HG03097 (cell line): ENCODE measurements around the gene BTBD9.

Experiments
- ATAC-seq: cut with Tn5 transposase; IDR thresholded peaks from one replicate; pipeline ENCODE4 v1.9.1; 2021; ENCODE audit not compliant: unreplicated experiment, low FRiP score

The BTBD9 gene

DNA sequence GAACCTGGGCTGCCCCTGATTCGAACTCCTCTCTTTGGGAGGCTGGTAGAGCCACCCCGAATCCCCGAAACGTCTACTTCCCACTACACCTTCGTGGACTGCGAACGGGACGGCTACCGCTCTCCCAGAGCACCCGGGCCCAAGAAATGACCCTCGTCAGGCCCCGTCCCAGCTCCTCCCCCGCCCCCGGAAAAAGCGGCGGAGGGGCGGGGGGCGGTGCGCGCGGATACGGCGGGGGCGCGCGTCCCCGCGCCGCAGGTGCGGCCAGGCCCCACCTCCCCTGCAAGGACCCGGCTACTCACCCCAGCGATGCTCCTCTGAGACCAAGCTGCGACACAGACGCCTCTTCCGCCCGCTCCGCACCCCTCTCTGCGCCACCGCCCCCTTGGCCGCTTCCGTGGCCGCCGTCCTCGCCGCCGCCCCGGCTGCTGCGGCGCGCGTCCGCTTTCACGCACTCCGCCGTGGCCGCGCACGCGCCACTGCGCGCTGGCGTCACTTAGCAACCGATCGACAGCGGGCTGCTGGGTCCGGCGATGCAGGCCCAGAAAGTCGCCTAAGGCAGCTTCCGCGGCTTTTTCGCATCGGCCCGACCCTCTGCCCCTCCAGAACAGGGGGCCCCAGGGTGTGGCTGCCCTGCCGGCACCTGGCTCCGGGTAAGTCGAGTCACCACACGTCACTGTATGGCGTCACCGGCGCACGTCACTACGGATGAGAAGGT is at the start of gene BTBD9:
Gene BTBD9, minus strand, starts transcription at position 432 of the 718 bp plus-strand sequence.
- peak; percentile 61 for ATAC-seq

DNA sequence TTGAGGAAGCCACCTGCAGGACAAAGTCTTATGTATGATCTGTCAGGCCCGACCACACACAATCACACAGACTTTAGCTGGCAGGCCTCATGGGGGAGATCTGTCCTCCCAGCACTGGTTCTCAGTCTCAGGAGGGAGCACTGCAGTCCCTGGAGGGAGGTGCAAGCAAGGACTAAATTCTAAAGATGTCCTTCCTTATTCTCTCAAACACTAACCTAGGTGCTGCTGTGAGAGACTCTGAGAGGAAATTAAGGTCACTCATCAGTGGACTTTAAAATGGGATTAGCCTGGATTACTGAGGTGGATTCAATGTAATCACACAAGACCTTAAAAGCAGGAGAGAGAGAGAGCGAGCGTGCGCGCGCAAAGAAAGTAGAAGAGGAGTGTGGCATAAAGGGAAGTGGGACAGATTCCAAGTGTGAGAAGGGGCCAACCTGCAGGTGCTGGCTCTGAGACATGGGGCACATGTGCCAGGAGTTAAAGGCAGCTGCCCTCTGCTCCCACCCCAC is 48.9 kb upstream of the BTBD9 start:
- ATAC-seq, result no peak

DNA sequence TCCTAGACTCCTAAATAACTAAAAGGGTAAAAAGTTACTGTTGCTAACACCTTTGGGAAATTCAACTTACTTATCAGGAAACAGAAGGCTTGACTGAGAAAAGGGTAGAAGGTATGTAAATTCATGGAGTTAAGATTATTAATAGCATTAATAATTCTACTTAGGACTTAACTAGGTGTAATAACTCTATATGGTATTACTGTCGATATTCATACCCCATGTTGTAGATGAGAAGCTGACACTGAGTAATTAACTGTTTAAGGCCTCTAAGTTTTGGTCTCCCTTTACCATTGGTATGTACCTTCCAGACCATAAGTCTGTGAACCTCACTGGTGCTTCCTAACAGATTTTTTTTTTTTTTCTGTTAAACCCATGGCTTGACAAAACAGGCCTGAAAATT is 47.8 kb upstream of the BTBD9 start:
- no peak for ATAC-seq

DNA sequence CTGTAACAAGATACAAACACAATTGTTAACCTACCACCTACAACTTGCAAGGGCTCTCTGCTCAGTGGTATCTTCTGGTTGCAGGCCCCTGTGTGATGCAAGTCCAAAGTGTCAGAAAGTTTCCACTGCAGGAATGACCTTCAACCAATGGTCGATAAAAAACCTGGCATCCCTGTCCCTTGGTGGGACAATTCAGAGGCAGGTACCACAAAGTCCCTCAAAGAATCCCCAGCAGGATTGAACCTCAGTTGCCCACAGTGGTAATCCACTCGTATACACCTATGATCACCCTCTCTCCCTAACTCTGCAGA is 47.3 kb upstream of the BTBD9 start:
- ATAC-seq, result no peak

DNA sequence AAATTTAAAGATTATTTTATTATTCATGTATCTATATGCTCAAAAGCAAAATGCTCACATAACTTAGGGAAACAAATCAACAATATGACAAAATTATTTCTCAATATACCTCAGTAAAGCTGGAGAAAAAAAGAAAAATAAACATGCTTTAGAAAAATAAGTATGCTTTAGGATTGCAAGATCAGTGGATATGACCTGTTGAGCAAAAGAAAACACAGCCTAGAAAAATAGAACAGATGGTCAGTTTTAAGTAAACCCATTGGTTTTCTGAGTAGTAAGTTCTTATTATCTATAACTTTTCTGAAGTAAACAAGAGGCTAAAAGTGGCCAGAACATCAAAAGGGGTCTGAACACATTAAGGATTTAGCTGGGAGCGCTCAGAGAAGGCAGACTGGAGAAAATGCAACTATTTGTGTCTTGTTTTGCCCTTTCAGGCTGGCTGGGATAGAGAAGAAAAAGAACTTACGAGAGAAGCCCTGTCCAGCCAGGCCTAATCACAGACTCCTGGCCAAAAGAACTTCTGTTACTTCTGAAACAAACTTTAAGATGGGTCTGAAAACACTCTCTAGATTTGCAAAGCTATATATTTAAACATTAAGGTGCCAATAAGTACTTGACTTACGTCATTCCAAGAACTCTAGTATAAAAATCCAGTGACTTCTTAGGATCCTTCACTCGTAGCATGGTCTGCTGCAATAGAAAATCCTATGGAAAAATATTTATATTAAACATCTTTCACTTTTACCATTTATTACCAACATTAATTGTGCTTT is 46.7 kb upstream of the BTBD9 start:
- ATAC-seq, result no peak

DNA sequence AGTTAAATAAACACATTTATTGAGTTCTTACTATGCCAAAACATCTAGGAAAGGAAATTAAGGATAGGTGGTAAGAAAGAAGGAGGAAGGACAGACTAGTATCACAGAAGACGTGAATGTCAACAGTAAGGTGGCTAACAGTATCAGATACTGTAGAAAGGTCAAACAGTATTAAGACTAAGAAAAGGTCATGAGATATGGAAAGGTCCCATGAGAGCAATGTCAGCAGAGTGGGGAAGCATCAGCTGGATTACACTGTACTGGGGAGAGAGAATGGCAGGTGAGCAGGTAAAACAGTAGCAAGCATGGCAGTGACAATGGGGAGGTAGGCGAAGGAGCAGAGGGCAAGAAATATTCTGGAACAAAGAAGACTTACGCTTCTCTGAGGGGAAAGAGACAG is 45.2 kb upstream of the BTBD9 start:
- ATAC-seq, result no peak

DNA sequence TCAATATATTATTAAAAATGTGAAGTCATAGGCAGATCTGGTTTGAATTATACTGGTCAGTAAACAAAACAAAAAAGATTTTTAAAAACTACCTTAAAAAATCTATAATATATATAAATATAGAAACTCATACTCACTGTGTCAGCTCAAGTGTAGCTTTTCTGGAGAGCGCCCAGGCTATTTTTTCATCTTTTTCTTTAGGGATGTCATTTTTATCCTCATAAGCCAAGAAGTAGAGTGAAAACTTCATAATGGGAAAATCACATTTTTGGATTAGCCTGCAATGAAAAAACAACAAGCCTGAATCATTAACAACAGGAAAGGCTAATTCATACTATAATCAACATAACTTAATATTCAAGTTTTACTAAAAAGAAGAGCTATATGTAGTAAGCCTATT is 44.5 kb upstream of the BTBD9 start:
- no peak for ATAC-seq

DNA sequence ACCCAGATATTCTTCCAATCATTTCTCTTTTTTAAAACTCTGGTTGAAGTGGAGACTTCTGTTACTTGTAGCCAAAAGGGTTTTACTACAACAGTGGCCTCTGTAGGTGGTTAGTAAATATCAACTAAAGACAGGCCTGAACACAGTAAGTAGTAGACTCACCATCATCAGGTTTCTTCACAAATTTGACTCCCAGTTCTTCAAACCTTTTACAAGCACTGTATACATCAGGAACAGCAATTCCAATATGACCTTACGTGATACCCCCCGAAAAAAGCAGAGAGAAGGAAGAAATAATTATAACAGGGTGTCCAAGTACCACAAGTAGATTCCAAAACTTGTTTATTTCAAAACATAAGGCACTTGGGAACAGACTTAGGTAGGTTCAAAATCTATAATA is 42.1 kb upstream of the BTBD9 start:
- no peak for ATAC-seq

DNA sequence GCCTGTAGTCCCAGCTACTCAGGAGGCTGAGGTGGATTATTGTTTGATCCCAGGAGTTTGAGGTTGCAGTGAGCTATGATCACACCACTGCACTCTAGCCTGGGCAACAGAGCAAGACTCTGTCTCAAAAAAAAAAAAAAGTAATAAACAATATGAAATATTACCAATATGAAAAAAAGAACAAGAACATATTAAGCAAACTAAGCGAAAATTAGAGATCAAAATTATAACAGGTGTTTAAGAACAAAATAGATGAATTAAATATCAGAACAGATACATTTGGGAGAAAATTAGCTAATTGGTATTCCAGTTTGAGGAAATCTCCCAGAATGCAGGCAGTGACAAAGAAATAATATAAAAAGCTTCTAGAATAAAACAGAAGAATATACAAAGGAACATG is 39.9 kb upstream of the BTBD9 start:
- ATAC-seq, result no peak

DNA sequence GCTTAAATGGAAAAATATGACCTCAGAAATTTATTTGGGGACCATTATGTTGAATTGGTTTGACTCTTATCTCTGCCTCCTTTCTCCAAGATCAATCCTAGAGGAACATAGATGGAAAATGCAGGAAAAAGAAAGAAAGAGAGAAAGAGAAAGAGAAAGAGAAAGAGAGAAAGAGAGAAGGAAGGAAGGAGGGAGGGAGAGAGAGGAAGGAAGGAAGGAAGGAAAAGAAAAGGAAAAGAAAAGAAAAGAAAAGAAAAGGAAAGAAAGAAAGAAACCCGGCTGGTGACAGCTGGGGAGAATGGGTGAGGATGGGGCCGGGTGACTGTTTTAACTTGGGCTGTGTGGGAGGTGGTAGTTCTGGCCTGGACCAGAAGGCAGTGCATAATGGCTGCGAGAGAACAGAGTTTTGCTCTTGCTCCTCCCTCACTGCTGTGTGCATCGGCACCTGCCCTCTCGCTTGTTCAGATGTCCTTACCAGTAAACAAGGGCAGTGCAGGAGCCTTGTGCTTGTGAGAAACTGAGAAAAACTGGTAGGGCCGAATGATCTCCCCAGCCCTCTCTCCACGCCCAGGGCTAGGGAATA is 38.5 kb upstream of the BTBD9 start:
- no peak for ATAC-seq

DNA sequence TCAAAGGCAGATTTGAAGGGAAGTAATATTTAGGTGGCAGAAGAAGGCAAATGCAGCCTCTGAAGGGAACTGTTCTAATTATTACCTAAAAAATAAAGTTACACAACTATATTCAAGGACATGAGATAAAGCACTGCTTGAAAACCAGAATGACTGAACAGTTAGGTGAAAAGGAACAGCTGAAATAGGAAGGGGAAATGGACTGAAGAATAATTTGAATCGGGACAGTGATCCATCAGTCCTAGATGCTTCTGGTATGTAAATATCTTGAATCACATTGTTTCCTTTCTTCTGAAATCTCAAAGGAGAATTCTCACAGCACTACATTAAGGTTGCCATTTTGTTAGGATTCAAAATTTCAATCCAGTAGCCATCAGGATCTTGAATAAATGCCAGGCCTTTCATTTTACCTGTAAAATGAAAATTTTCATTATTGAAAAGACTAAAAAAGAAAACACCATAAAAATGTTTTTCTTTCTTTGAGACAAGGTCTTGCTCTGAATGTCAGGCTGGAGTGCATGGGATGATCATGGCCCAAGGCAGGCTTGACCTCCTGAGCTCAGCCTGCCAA is 37.3 kb upstream of the BTBD9 start:
- no peak for ATAC-seq

DNA sequence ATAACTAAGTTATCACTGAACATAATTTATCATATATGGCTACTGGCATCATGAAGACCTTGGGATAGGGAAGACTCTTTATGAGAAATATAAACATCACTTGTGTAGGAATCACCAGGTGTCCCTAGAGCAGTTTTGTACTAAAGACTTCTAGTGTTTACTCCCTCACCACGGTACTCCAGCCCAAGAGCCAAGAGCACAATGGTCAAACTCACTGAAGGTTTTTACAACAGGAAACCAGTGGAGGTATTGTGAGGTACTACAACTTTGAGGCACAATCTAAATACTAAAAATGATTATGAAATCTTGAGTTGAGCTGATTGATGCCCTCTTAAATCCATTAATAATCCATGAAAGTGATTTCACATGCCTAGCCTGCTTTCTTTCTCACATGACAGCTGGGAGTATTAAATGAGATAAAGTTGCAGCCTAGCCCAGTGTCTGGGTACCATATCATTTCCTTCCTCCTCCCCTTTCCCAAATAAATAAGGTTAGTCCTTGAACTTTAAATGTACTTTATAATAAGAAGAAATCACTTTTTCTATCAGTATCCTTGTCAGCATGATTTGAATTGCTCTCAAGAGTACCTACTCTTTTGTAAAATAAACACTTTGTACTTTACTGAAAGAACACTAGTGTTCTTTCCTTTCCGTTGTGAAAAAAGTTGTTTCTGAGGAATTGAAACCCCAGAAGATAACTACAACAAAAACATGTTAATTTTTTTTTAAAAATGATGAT is 36.7 kb upstream of the BTBD9 start:
- no peak for ATAC-seq

DNA sequence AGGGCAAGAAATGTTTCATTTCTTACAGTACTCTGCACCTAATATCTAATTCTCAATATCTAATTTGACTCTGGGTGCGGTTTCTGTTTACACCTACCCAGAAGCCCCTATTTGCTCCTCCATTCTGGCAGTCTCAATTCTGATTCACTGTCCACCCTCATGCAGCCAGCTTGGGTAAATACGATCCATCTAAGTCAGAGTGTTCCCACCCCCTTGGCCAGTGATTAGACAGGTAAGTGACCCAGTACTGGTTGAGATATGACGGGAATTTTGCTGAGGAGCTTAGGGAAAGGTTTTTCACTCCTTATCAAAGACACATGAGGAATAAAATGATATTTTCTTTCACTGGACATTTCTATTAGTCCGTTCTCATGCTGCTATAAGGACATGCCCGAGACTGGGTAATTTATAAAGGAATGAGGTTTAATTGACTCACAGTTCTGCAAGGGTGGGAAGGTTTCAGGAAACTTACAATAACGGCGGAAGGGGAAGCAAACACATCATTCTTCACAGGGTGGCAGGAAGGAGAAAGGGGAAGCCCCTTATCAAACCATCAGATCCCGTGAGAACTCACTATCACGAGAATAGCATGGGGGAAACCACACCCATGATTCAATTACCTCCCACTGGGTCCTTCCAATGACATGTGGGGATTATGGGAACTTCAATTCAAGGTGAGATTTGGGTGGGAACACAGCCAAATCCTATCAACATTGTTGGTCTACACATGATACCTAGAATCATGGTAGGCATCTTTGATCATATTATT is 33.9 kb upstream of the BTBD9 start:
- no peak for ATAC-seq

DNA sequence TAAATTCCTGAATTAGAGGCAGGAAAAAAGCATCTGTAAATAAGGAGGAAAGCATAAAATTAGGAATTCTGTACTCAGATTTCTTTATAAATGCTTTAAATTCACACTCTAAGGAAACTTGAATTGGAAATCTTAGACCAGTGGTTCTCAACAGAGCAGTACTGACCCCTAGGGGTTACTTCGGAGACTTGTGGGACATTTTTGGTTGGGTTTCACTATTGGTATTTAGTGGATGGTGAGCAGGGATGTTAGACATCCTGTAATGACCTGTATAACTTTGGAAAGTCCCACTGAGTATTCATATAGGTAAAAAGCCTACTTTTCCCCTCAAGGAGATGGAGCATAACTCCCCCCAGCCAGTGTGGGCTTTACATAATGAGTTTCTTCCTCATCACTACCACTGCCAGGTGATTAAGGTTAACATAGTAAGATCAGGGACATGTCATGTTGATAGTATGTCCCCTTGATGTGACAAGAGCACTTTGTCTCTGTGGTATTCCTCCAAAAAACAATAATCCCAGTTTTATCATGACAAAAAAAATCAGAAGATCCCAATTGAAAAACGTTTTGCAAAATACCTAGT is 32.2 kb upstream of the BTBD9 start:
- ATAC-seq, result peak; percentile 72

DNA sequence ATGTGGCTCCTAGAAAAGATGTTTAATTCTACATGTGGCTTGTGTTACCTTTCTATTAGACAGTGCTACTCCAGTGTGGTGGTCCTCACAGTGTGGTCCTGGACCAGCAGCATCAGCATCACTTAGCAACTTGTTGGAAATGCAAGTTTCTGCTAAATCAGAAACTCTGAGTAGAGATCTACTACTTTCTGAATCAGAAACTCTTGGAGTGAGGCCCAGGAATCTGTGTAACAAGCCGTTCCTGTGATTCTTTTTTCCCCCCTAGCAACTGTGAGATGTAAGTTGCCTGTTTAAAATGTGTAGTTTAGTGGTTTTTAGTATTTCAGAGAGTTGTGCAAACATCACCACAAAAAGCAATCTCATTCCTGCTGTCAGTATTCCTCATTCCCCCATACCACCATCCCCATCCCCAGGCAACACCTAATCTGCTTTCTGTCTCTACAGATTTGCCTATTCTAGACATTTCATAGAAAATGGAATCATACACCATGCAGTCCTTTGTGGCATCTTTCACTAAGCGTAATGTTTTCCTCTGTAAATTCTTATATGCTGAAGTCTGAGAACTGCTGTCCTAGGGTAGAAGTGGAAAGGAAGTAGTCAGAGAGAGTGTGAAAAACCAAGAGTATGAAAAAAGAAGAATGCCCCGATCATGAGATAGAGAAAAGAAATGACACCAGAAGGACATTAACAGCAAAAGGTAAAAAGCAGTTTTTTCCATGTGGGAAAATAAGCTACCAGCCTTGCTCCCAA is 18.9 kb upstream of the BTBD9 start:
- ATAC-seq, result no peak

DNA sequence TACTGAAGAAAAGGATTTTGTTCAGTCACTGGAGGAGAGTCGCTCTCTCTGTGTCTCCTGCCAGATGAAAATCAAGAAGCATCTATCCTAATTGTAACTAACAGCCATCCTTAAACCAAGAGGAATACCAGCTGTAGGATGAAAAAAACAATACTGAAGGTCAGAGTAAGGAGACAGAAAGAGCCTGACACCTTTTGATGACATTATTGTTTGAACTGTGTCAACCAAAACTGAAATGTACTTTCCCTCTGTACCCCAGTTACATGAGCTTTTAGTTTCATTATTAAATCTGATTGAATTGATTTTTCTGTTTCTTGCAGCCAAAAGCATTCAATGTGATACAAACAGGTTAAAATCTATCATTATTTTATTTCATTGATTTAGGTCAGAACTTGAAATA is 17.2 kb upstream of the BTBD9 start:
- ATAC-seq, result no peak

DNA sequence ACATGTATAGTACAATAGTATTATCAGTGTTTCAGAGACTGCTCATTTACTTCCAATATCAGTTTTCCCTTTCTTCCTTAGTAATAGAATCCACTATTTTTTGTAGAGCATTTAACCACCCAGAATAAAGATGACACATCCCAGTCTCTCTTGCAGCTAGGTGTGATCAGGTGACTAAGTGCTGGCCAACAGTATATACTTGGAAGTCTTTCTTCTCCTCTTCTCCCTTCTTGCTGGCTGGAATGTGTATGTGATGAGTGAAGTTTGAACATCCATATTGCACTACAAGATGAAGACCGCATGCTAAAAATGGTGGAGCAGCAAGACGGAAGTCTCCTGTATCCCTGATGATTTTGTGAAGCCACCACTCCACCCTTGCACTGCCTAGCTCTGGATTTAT is 14.5 kb upstream of the BTBD9 start:
- no peak for ATAC-seq

DNA sequence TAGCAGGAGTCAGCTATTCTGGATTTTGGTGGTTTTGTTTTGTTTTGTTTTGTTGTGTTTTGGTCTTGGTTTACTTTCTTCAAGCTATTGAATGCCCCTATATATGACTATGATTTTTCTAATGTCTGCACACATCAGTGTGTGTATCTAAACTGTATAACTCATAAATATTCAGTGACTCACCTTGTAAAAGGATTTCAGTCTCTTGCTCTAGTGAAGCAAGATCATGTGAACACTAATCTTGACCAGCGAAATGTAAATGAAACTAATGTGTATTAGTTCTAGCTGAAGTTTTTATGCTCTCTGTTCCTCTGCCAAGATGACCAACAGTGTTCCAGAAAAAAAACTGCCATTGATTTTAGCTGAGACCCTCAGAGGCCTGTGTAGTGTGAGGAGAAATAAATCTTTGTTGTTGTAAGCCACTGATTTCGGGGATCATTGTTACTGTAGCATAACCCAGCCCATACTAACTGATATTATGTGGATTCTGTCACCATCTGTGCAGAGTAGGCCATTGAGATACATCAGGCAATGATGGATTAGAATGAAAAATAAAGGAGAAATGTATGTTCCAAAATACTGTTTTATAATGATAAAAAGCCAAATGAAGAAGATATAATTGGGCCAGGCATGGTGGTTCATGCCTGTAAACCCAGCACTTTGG is 11.5 kb upstream of the BTBD9 start:
- ATAC-seq, result no peak
